Measurements from ENCODE around the gene POMT1.
"Not testable (repeated sequence)": the region's sequence is repeated elsewhere in the genome, so short reads cannot be mapped to it uniquely, and the experiment has no call there.

The POMT1 gene

GRCh38 chr9:131502781-131503625 lies at the start of gene POMT1:
Gene POMT1, plus strand, starts transcription at chr9:131502918. Its CDS starts 1,301 bp downstream, at chr9:131504219.
- DNase-seq (ENCODE audit: low read depth, low spot score) = peak; percentile 92

- no peak for DNase-seq (ENCODE audit: low read depth, low spot score)
Measured at GRCh38 chr9:131454028-131454427, 48.7 kb upstream of the POMT1 start.

GRCh38 chr9:131455655-131456054 lies 47.1 kb upstream of the POMT1 start:
- DNase-seq (ENCODE audit: low read depth, low spot score) = not testable (repeated sequence)

- no peak for DNase-seq (ENCODE audit: low read depth, low spot score)
Measured at GRCh38 chr9:131457746-131458145, 45.0 kb upstream of the POMT1 start.

- DNase-seq (ENCODE audit: low read depth, low spot score) = no peak
Measured at GRCh38 chr9:131459056-131459455, 43.7 kb upstream of the POMT1 start.

GRCh38 chr9:131461166-131461565 lies 41.6 kb upstream of the POMT1 start:
- no peak for DNase-seq (ENCODE audit: low read depth, low spot score)

- DNase-seq (ENCODE audit: low read depth, low spot score) = no peak
Measured at GRCh38 chr9:131464354-131465000, 38.2 kb upstream of the POMT1 start.

- DNase-seq (ENCODE audit: low read depth, low spot score) = no peak
Measured at GRCh38 chr9:131465401-131465800, 37.3 kb upstream of the POMT1 start.

- no peak for DNase-seq (ENCODE audit: low read depth, low spot score)
Measured at GRCh38 chr9:131467214-131467935, 35.3 kb upstream of the POMT1 start.

GRCh38 chr9:131468031-131468430 lies 34.7 kb upstream of the POMT1 start:
- DNase-seq (ENCODE audit: low read depth, low spot score) = no peak

GRCh38 chr9:131469356-131469755 lies 33.4 kb upstream of the POMT1 start:
- no peak for DNase-seq (ENCODE audit: low read depth, low spot score)

- DNase-seq (ENCODE audit: low read depth, low spot score) = no peak
Measured at GRCh38 chr9:131469951-131470350, 32.8 kb upstream of the POMT1 start.

- no peak for DNase-seq (ENCODE audit: low read depth, low spot score)
Measured at GRCh38 chr9:131470581-131470991, 32.1 kb upstream of the POMT1 start.

GRCh38 chr9:131472085-131472484 lies 30.6 kb upstream of the POMT1 start:
- DNase-seq (ENCODE audit: low read depth, low spot score) = not testable (repeated sequence)

- DNase-seq (ENCODE audit: low read depth, low spot score) = no peak
Measured at GRCh38 chr9:131473198-131473885, 29.4 kb upstream of the POMT1 start.

GRCh38 chr9:131473891-131474290 lies 28.8 kb upstream of the POMT1 start:
- no peak for DNase-seq (ENCODE audit: low read depth, low spot score)

- no peak for DNase-seq (ENCODE audit: low read depth, low spot score)
Measured at GRCh38 chr9:131474711-131475110, 28.0 kb upstream of the POMT1 start.

- no peak for DNase-seq (ENCODE audit: low read depth, low spot score)
Measured at GRCh38 chr9:131475111-131475955, 27.4 kb upstream of the POMT1 start.

GRCh38 chr9:131475956-131476776 lies 26.6 kb upstream of the POMT1 start:
- peak; percentile 23 for DNase-seq (ENCODE audit: low read depth, low spot score)

- DNase-seq (ENCODE audit: low read depth, low spot score) = no peak
Measured at GRCh38 chr9:131476777-131477345, 25.9 kb upstream of the POMT1 start.
